HEK293 (cell line): Measurements from ENCODE around the gene DDX25.

Experiments used
- ZFP41 ChIP-seq: fragments of 450-650 bp; formaldehyde crosslinking; IDR thresholded peaks from 2 replicates; pipeline ENCODE4 v1.5.1; 2016; ENCODE audit warnings: missing biosample characterization, missing genetic modification characterization, borderline replicate concordance
- ZNF138 ChIP-seq: fragments of 450-650 bp; formaldehyde crosslinking; IDR thresholded peaks from 2 replicates; pipeline ENCODE4 v1.5.1; 2016; ENCODE audit warnings: missing biosample characterization, missing genetic modification characterization, borderline replicate concordance
- ZNF16 ChIP-seq: fragments of 450-650 bp; formaldehyde crosslinking; IDR thresholded peaks from 2 replicates; pipeline ENCODE4 v1.5.1; 2016; ENCODE audit warnings: low read depth, missing biosample characterization, missing genetic modification characterization
- ZNF211 ChIP-seq: fragments of 450-650 bp; formaldehyde crosslinking; IDR thresholded peaks from 2 replicates; pipeline ENCODE4 v1.5.1; 2016; ENCODE audit warnings: low read depth, missing biosample characterization, missing genetic modification characterization
- ZNF610 ChIP-seq: fragments of 450-650 bp; formaldehyde crosslinking; IDR thresholded peaks from 2 replicates; pipeline ENCODE4 v1.5.1; 2016; ENCODE audit warnings: missing biosample characterization, missing genetic modification characterization, borderline replicate concordance
- TF ChIP-seq, protein P1 (sequence below): fragments of 450-650 bp; formaldehyde crosslinking; IDR thresholded peaks from 2 replicates; pipeline ENCODE4 v1.5.1; 2016; ENCODE audit warnings: missing biosample characterization, missing genetic modification characterization
- TF ChIP-seq, protein P2 (sequence below): fragments of 450-650 bp; formaldehyde crosslinking; IDR thresholded peaks from 2 replicates; pipeline ENCODE4 v1.5.1; 2016; ENCODE audit warnings: missing biosample characterization, missing genetic modification characterization
- TF ChIP-seq, protein P3 (sequence below): fragments of 450-650 bp; formaldehyde crosslinking; IDR thresholded peaks from 2 replicates; pipeline ENCODE4 v1.5.1; 2017; ENCODE audit warnings: missing biosample characterization, missing genetic modification characterization

DNA sequence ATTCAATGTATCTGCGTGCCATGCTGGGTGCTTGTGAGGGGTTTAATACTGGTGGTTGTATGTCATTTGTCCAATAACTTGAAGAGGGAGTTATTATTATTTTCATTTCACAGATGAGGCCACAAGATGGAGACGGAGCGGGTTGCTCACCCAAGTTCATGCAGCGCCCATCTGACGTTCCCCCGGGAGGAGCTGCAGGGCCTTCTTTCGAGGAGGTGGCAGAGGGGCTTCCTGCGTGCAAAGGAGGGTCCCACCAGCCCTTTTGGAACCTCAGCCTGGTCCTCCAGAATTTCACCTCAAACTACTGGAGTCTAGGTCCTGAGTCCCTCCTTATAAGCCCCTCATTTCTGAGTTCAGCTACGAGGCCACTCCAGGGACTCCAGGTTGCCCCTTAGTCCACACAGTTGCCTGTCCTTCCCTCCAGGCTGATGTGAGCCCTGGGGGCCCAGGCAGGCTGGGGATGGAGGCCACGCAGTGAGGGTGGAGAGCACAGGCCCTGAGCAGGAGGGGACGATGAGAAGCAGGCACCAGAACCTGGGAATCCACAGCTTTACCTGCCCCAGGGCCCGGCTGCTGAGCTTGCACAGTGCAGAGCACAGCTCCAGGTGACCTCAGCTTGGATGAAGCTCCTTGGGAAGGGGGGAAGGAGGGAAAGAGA is 38.6 kb downstream of the DDX25 start:
- TF ChIP-seq ZNF16 (tag by site-specific recombination), result no peak
- TF ChIP-seq, protein P1, sequence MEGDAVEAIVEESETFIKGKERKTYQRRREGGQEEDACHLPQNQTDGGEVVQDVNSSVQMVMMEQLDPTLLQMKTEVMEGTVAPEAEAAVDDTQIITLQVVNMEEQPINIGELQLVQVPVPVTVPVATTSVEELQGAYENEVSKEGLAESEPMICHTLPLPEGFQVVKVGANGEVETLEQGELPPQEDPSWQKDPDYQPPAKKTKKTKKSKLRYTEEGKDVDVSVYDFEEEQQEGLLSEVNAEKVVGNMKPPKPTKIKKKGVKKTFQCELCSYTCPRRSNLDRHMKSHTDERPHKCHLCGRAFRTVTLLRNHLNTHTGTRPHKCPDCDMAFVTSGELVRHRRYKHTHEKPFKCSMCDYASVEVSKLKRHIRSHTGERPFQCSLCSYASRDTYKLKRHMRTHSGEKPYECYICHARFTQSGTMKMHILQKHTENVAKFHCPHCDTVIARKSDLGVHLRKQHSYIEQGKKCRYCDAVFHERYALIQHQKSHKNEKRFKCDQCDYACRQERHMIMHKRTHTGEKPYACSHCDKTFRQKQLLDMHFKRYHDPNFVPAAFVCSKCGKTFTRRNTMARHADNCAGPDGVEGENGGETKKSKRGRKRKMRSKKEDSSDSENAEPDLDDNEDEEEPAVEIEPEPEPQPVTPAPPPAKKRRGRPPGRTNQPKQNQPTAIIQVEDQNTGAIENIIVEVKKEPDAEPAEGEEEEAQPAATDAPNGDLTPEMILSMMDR (tag by site-specific recombination), result no peak
- TF ChIP-seq ZNF211 (tag by site-specific recombination), result no peak
- no peak for TF ChIP-seq ZNF610 (tag by site-specific recombination)
- TF ChIP-seq, protein P2, sequence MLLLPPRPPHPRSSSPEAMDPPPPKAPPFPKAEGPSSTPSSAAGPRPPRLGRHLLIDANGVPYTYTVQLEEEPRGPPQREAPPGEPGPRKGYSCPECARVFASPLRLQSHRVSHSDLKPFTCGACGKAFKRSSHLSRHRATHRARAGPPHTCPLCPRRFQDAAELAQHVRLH (tag by site-specific recombination), result no peak
- no peak for TF ChIP-seq ZFP41 (tag by site-specific recombination)
- TF ChIP-seq, protein P3, sequence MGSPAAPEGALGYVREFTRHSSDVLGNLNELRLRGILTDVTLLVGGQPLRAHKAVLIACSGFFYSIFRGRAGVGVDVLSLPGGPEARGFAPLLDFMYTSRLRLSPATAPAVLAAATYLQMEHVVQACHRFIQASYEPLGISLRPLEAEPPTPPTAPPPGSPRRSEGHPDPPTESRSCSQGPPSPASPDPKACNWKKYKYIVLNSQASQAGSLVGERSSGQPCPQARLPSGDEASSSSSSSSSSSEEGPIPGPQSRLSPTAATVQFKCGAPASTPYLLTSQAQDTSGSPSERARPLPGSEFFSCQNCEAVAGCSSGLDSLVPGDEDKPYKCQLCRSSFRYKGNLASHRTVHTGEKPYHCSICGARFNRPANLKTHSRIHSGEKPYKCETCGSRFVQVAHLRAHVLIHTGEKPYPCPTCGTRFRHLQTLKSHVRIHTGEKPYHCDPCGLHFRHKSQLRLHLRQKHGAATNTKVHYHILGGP (tag by site-specific recombination), result no peak
- no peak for TF ChIP-seq ZNF138 (tag by site-specific recombination)
